Adrenal gland (tissue), 12 donors: ENCODE data around the gene LDLR. TPM values are rescaled to one million over a fixed set of nuclear protein-coding genes. Genes with fewer than 3 reads are reported as not detected.
"Not testable (repeated sequence)": the region's sequence is repeated elsewhere in the genome, so short reads cannot be mapped to it uniquely, and the experiment has no call there.

Experiments
- DNase-seq, 7 donors: peaks; one replicate each; pipeline ENCODE4 v3.0.0-alpha.2; 2019 to 2020
- H3K27ac ChIP-seq, 5 donors: fragments of 200-600 bp; sonication (generic) in 4 of 5; 1 replicate in 3 of 5; 2 replicates in 2 of 5; pipeline versions ENCODE4 v1.5.1 to v1.8.0; 2016 to 2020; ENCODE audit warnings: mild to moderate bottlenecking in 1 of 5
- H3K27me3 ChIP-seq: fragments of 200-600 bp; 2 replicates; pipeline ENCODE4 v1.8.0; 2021
- H3K36me3 ChIP-seq, 2 donors: fragments of 200-600 bp; replicated peaks in 1 of 2; 1 replicate in 1 of 2; 2 replicates in 1 of 2; pipeline versions ENCODE4 v1.5.1 to v1.8.0; 2018 to 2022
- H3K4me1 ChIP-seq, 2 donors: fragments of 200-600 bp; replicated peaks in 1 of 2; 1 replicate in 1 of 2; 2 replicates in 1 of 2; pipeline versions ENCODE4 v1.5.1 to v1.8.0; 2018 to 2021
- H3K4me3 ChIP-seq, 4 donors: fragments of 200-600 bp; sonication (generic) in 3 of 4; one replicate each; pipeline ENCODE4 v1.5.1; 2016 to 2018
- H3K9me3 ChIP-seq, 3 donors: fragments of 200-600 bp; sonication (generic) in 1 of 3; replicated peaks in 1 of 3; 1 replicate in 2 of 3; 2 replicates in 1 of 3; pipeline versions ENCODE4 v1.5.1 to v1.8.0; 2016 to 2021
- CTCF ChIP-seq, 6 experiments: fragments of 450-650 bp in 4 of 6; fragments of 200-600 bp in 2 of 6; sonication (generic) in 1 of 6; IDR thresholded peaks; 1 replicate in 5 of 6; 2 replicates in 1 of 6; pipeline versions ENCODE4 v1.5.1 to v1.8.0; 2016 to 2021; ENCODE audit warnings: antibody characterized with exemption in 6 of 6, mild to moderate bottlenecking in 2 of 6, moderate library complexity in 1 of 6
- POLR2A ChIP-seq, 2 donors: fragments of 450-650 bp; IDR thresholded peaks; one replicate each; pipeline ENCODE4 v1.6.1; 2017; ENCODE audit warnings: antibody characterized with exemption in 2 of 2, mild to moderate bottlenecking in 2 of 2, moderate library complexity in 1 of 2
- WGBS, 4 donors: extraction: QIAGEN DNeasy Blood & Tissue Kit in 2 of 4; methylation state at CpG; one replicate each; pipeline versions ENCODE4 v1.1.5 to v1.1.7; 2013 to 2017; 5-methylcytosine and 5-hydroxymethylcytosine counted together
- intact Hi-C, 2 donors: fragments of 100-400 bp; cut with DNase I; formaldehyde crosslinking; loops; one replicate each; pipeline versions ENCODE4 v1.14.1 to v1.15.0; 2022 to 2023
- microRNA-seq, 3 donors: library from miRNA; unstranded; fragments of <30 nt; microRNA quantifications; one replicate each; pipeline ENCODE4, GENCODE V29; 2017 to 2020
- polyA plus RNA-seq, 3 donors: library from polyadenylated mRNA; stranded (reverse); fragments of 200-250 nt in 2 of 3; fragments of 350-450 nt in 1 of 3; fragmentation: Illumina TruSeq in 1 of 3; extraction: RNeasy Lipid Tissue Mini Kit (QIAGEN cat#74804) in 1 of 3; gene quantifications; one replicate each; pipeline ENCODE4 v1.2.3, GENCODE V29; 2013 to 2014
- total RNA-seq, 9 donors: library from RNA; depleted of rRNA in 4 of 9; stranded (reverse); fragments of >200 nt in 4 of 9; fragments of 120-200 nt in 1 of 9; fragmentation: NEBNext Ultra II Directional in 1 of 9; extraction: Animal tissue kit (Norgen Biotek cat#: 25700) in 1 of 9; gene quantifications; one replicate each; pipeline versions ENCODE4 v1.1.0 to v1.2.4, GENCODE V29; 2013 to 2023
- donor health status: healthy with polysubstance abuse.
- donor health status: Bipolar disorder and iron deficiency.
- donor health status: DM: yes; HTN: yes; CAD: no.
- donor health status: DM: no; HTN: no; CAD: no.
- donor health status: DM: no; HTN: no; CAD: no.
- donor health status: DM: yes; HTN: yes; CAD: no.

The LDLR gene
- total and polyA plus RNA-seq, 12 donors, result 35.4 to 2,114 (median 161) TPM

- no peak for DNase-seq
- Histone ChIP-seq H3K27me3 (no peaks in the 10 kb centered on the region), H3K36me3 (peaks cover 0 to 44% of the 10 kb centered on the region in 2 donors), H3K4me1 (peaks cover 0 to 20% of the 10 kb centered on the region in 2 donors), H3K4me3 (no peak overlapping the region), H3K9me3 (no peaks in the 10 kb centered on the region), H3K27ac (peak overlapping the region in 1 of 5 donors; percentile 50)
- WGBS, 4 donors, result 68 to 86% (median 80%) methylated on average over 8 of the region's 8 CpGs
- intact Hi-C loops, result no loop called here
- TF ChIP-seq CTCF (IDR thresholded peaks at IDR 0.05), result no peak
- TF ChIP-seq POLR2A (IDR thresholded peaks at IDR 0.05), result no peak
These were observed 91.1 kb downstream of the LDLR start for GRCh38 chr19:11180346-11180745.

GRCh38 chr19:11180975-11181374, 91.7 kb downstream of the LDLR start:
- 76 to 84% (median 80%) methylated on average over 8 of the region's 8 CpGs for whole genome bisulfite sequencing, 4 donors
- DNase-seq, H3K27me3 ChIP-seq, H3K4me3 ChIP-seq, intact Hi-C loops, H3K9me3 ChIP-seq: not testable (repeated sequence)
- H3K27ac ChIP-seq, result peak overlapping the region in 1 of 5 donors; percentile 50
- H3K4me1 ChIP-seq, result peaks cover 0 to 20% of the 10 kb centered on the region in 2 donors
- peaks cover 0 to 37% of the 10 kb centered on the region in 2 donors for H3K36me3 ChIP-seq

- Histone ChIP-seq H3K9me3 (no peaks in the 10 kb centered on the region), H3K4me1 (peaks cover 0 to 20% of the 10 kb centered on the region in 2 donors), H3K4me3 (no peak overlapping the region), H3K27me3 (no peaks in the 10 kb centered on the region), H3K36me3 (peaks cover 0 to 32% of the 10 kb centered on the region in 2 donors), H3K27ac (peak overlapping the region in 1 of 5 donors; percentile 36)
- intact Hi-C loops, result no loop called here
- no peak for DNase-seq
- 86 to 95% (median 90%) methylated on average over 4 of the region's 4 CpGs for WGBS, 4 donors
- TF ChIP-seq CTCF (IDR thresholded peaks at IDR 0.05), result no peak
- TF ChIP-seq POLR2A (IDR thresholded peaks at IDR 0.05), result no peak
These were observed 92.2 kb downstream of the LDLR start for GRCh38 chr19:11181488-11181887.

Small RNA genes within 50 kb of the gene (microRNA-seq; reads per million reads assigned to microRNA genes)
- 1.3 to 29.0 (median 15.6) reads per million in 3 donors for gene MIR6886

Other genes starting within 250 kb of the LDLR start
- gene C19orf38, start 241.0 kb upstream of the LDLR start, total RNA-seq, result 1 to 10 TPM in 7 of 9 donors, under 1 TPM in 2; 0.30 to 5.6 (median 1.9) TPM
- gene C19orf38, start 241.0 kb upstream of the LDLR start, polyA plus RNA-seq, result 1 to 10 TPM; 1.1 to 2.0 (median 1.9) TPM
- 10 to 100 TPM in 8 of 9 donors, 1 to 10 TPM in 1; 8.2 to 36.3 (median 22.0) TPM for gene CARM1, start 217.9 kb upstream of the LDLR start, total RNA-seq
- gene CARM1, start 217.9 kb upstream of the LDLR start, polyA plus RNA-seq, result 10 to 100 TPM; 13.8 to 38.1 (median 20.4) TPM
- 10 to 100 TPM; 54.5 to 99.1 (median 74.4) TPM for gene YIPF2, start 160.8 kb upstream of the LDLR start, total RNA-seq
- gene YIPF2, start 160.8 kb upstream of the LDLR start, polyA plus RNA-seq, result 10 to 100 TPM; 21.1 to 98.9 (median 40.4) TPM
- gene TIMM29, start 160.7 kb upstream of the LDLR start, total RNA-seq, result 10 to 100 TPM; 18.5 to 39.7 (median 28.3) TPM
- 10 to 100 TPM; 10.5 to 19.3 (median 11.6) TPM for gene TIMM29, start 160.7 kb upstream of the LDLR start, polyA plus RNA-seq
- 100 to 1,000 TPM in 1 of 9 donors, 10 to 100 TPM in 8; 46.3 to 114 (median 59.3) TPM for gene SMARCA4, start 128.4 kb upstream of the LDLR start, total RNA-seq
- gene SMARCA4, start 128.4 kb upstream of the LDLR start, polyA plus RNA-seq, result 100 to 1,000 TPM in 1 of 3 donors, 10 to 100 TPM in 2; 58.8 to 124 (median 80.0) TPM
- 10 to 100 TPM in 1 of 9 donors, 1 to 10 TPM in 7, under 1 TPM in 1; 0.60 to 16.5 (median 4.9) TPM for gene SPC24, start 66.3 kb downstream of the LDLR start, total RNA-seq
- 1 to 10 TPM in 2 of 3 donors, under 1 TPM in 1; 0.84 to 9.8 (median 1.7) TPM for gene SPC24, start 66.3 kb downstream of the LDLR start, polyA plus RNA-seq
- gene KANK2, start 108.1 kb downstream of the LDLR start, total RNA-seq, result 100 to 1,000 TPM in 7 of 9 donors, 10 to 100 TPM in 2; 23.7 to 395 (median 137) TPM
- 100 to 1,000 TPM in 1 of 3 donors, 10 to 100 TPM in 2; 44.4 to 149 (median 62.7) TPM for gene KANK2, start 108.1 kb downstream of the LDLR start, polyA plus RNA-seq
- gene ANGPTL8, start 150.2 kb downstream of the LDLR start, total RNA-seq, result 1 to 10 TPM in 2 of 9 donors, under 1 TPM in 4, not detected in 3; 0.33 to 1.8 (median 0.61) TPM
- gene ANGPTL8, start 150.2 kb downstream of the LDLR start, polyA plus RNA-seq, result 10 to 100 TPM in 1 of 3 donors, 1 to 10 TPM in 1, not detected in 1; 4.2 to 10.0 TPM
- gene DOCK6, start 173.1 kb downstream of the LDLR start, total RNA-seq, result 100 to 1,000 TPM in 1 of 9 donors, 10 to 100 TPM in 8; 14.5 to 101 (median 34.1) TPM
- 100 to 1,000 TPM in 1 of 3 donors, 10 to 100 TPM in 1, 1 to 10 TPM in 1; 4.5 to 152 (median 77.1) TPM for gene DOCK6, start 173.1 kb downstream of the LDLR start, polyA plus RNA-seq
- gene TSPAN16, start 206.7 kb downstream of the LDLR start, total RNA-seq, result not detected
- gene TSPAN16, start 206.7 kb downstream of the LDLR start, polyA plus RNA-seq, result not detected